ENCODE data around the gene C1orf232. TPM values are rescaled to one million over a fixed set of nuclear protein-coding genes. Genes with fewer than 3 reads are reported as not detected.
A peak's percentile ranks its signal among the peaks of the same experiment; 100 is the strongest.

The C1orf232 gene
- total and polyA plus RNA-seq, 4 donors = not detected

GRCh38 chr1:26127235-26128163, 41.3 kb downstream of the C1orf232 start:
- Histone ChIP-seq H3K9me3 (ENCODE audit: control insufficient read depth in 4 of 4, low read length in 3 of 4) (no peaks in the 10 kb centered on the region), H3K36me3 (ENCODE audit: control insufficient read depth in 4 of 4, insufficient read depth in 3 of 4, low read depth in 1 of 4, low read length in 3 of 4) (no peaks in the 10 kb centered on the region), H3K27me3 (ENCODE audit: control insufficient read depth in 4 of 4, insufficient read depth in 4 of 4, low read length in 3 of 4) (no peaks in the 10 kb centered on the region), H3K27ac (ENCODE audit: low read depth in 1 of 2, low read length in 2 of 2) (no peak overlapping the region), H3K4me3 (ENCODE audit: low read depth in 1 of 3, low read length in 3 of 3) (no peak overlapping the region), H3K4me1 (ENCODE audit: control insufficient read depth in 4 of 4, insufficient read depth in 4 of 4, low read length in 3 of 4) (peaks cover 2 to 19% (median 17%) of the 10 kb centered on the region in 4 donors), H3K9ac (ENCODE audit: low read depth in 1 of 2, low read length in 2 of 2) (no peak overlapping the region)
- no peak for DNase-seq (ENCODE audit: low spot score)
- WGBS = 60% methylated on average over 13 of the region's 13 CpGs
- TF ChIP-seq SP1 (IDR thresholded peaks at IDR 0.05) (no peak), REST (IDR thresholded peaks at IDR 0.05) (no peak)
- TF ChIP-seq, protein P1, sequence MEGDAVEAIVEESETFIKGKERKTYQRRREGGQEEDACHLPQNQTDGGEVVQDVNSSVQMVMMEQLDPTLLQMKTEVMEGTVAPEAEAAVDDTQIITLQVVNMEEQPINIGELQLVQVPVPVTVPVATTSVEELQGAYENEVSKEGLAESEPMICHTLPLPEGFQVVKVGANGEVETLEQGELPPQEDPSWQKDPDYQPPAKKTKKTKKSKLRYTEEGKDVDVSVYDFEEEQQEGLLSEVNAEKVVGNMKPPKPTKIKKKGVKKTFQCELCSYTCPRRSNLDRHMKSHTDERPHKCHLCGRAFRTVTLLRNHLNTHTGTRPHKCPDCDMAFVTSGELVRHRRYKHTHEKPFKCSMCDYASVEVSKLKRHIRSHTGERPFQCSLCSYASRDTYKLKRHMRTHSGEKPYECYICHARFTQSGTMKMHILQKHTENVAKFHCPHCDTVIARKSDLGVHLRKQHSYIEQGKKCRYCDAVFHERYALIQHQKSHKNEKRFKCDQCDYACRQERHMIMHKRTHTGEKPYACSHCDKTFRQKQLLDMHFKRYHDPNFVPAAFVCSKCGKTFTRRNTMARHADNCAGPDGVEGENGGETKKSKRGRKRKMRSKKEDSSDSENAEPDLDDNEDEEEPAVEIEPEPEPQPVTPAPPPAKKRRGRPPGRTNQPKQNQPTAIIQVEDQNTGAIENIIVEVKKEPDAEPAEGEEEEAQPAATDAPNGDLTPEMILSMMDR (IDR thresholded peaks at IDR 0.05; ENCODE audit: low read depth, low read length, missing input control) = no peak

- Histone ChIP-seq H3K4me1 (ENCODE audit: control insufficient read depth in 4 of 4, insufficient read depth in 4 of 4, low read length in 3 of 4) (peaks cover 7 to 19% (median 17%) of the 10 kb centered on the region in 4 donors), H3K9me3 (ENCODE audit: control insufficient read depth in 4 of 4, low read length in 3 of 4) (no peaks in the 10 kb centered on the region), H3K36me3 (ENCODE audit: control insufficient read depth in 4 of 4, insufficient read depth in 3 of 4, low read depth in 1 of 4, low read length in 3 of 4) (peaks cover 0 to 6% (median 0%) of the 10 kb centered on the region in 4 donors), H3K27ac (ENCODE audit: low read depth in 1 of 2, low read length in 2 of 2) (peak overlapping the region in 1 of 2 donors; percentile 31), H3K27me3 (ENCODE audit: control insufficient read depth in 4 of 4, insufficient read depth in 4 of 4, low read length in 3 of 4) (no peaks in the 10 kb centered on the region), H3K4me3 (ENCODE audit: low read depth in 1 of 3, low read length in 3 of 3) (no peak overlapping the region), H3K9ac (ENCODE audit: low read depth in 1 of 2, low read length in 2 of 2) (no peak overlapping the region)
- peak; percentile 18 for TF ChIP-seq SP1 (IDR thresholded peaks at IDR 0.05)
- TF ChIP-seq RAD21 (IDR thresholded peaks at IDR 0.05) = no peak
- no peak for TF ChIP-seq HNF4A (conservative IDR thresholded peaks at IDR 0.05)
- 76% methylated on average over 9 of the region's 9 CpGs for WGBS
- peak; percentile 52 for DNase-seq (ENCODE audit: low spot score)
Observed at GRCh38 chr1:26126321-26127084, 42.3 kb downstream of the C1orf232 start.

DNA sequence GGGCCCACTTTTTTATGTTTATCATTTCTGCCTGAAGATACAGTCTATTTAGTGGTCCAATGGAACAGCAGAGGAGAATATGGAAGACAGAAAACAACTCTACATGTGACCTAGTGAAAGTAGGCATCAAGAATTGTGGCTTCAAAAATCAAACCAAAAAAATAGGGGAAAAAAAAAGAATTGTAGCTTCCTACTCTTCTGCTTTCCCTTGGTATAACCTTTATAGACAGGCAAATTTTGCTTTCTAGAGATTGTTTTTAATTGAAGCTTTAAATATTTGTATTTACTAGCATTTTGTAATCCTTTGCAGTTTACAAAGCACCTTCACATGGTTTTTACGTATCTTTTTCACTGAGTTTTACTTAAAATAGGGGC, 42.8 kb downstream of the C1orf232 start:
- Histone ChIP-seq H3K4me3 (ENCODE audit: low read depth in 1 of 3, low read length in 3 of 3) (no peak overlapping the region), H3K27ac (ENCODE audit: low read depth in 1 of 2, low read length in 2 of 2) (peak overlapping the region in 1 of 2 donors; percentile 31), H3K9ac (ENCODE audit: low read depth in 1 of 2, low read length in 2 of 2) (no peak overlapping the region), H3K36me3 (ENCODE audit: control insufficient read depth in 4 of 4, insufficient read depth in 3 of 4, low read depth in 1 of 4, low read length in 3 of 4) (peaks cover 0 to 6% (median 0%) of the 10 kb centered on the region in 4 donors), H3K4me1 (ENCODE audit: control insufficient read depth in 4 of 4, insufficient read depth in 4 of 4, low read length in 3 of 4) (peaks cover 7 to 19% (median 17%) of the 10 kb centered on the region in 4 donors), H3K27me3 (ENCODE audit: control insufficient read depth in 4 of 4, insufficient read depth in 4 of 4, low read length in 3 of 4) (no peaks in the 10 kb centered on the region), H3K9me3 (ENCODE audit: control insufficient read depth in 4 of 4, low read length in 3 of 4) (no peaks in the 10 kb centered on the region)
- 72% methylated on average over 1 of the region's 1 CpG for WGBS
- no peak for DNase-seq (ENCODE audit: low spot score)
- TF ChIP-seq JUND (IDR thresholded peaks at IDR 0.05) (no peak), ATF3 (IDR thresholded peaks at IDR 0.05) (no peak), GABPA (IDR thresholded peaks at IDR 0.05 in 1 of 2, conservative IDR thresholded peaks at IDR 0.05 in 1 of 2) (no peak), ZBTB33 (IDR thresholded peaks at IDR 0.05) (no peak), TAF1 (conservative IDR thresholded peaks at IDR 0.05) (no peak), SP1 (IDR thresholded peaks at IDR 0.05) (no peak), HNF4A (conservative IDR thresholded peaks at IDR 0.05) (no peak), HNF4G (IDR thresholded peaks at IDR 0.05) (no peak), MAX (IDR thresholded peaks at IDR 0.05) (no peak), NR2F2 (IDR thresholded peaks at IDR 0.05) (no peak)

Data from liver (tissue), 9 donors.